ENCODE results near the gene TSPAN13.

The TSPAN13 gene

DNA sequence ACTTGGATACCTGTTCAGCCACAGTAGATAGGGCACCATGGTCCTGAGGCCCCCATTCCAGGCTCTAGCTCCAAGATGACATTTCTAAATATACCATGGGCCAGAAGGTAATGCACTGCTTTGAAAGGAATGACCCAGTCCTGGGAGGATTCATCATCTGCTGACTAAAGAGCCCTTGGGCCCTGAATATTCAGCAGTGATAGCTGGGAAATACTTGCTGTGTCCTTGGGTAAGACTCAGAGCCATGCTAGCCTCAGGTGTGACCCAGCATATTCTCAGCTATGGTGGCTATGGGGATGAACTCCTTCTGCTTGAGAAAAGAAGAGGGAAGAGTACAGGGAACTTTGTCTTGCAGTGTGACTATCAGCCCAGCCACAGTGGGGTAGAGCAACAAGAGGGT, 72.5 kb downstream of the TSPAN13 start:
- H3K4me3 ChIP-seq (ENCODE audit: low read depth, low read length), result no peak overlapping the region
- no peak for DNase-seq (ENCODE audit: low read depth)
- TF ChIP-seq, protein P1, sequence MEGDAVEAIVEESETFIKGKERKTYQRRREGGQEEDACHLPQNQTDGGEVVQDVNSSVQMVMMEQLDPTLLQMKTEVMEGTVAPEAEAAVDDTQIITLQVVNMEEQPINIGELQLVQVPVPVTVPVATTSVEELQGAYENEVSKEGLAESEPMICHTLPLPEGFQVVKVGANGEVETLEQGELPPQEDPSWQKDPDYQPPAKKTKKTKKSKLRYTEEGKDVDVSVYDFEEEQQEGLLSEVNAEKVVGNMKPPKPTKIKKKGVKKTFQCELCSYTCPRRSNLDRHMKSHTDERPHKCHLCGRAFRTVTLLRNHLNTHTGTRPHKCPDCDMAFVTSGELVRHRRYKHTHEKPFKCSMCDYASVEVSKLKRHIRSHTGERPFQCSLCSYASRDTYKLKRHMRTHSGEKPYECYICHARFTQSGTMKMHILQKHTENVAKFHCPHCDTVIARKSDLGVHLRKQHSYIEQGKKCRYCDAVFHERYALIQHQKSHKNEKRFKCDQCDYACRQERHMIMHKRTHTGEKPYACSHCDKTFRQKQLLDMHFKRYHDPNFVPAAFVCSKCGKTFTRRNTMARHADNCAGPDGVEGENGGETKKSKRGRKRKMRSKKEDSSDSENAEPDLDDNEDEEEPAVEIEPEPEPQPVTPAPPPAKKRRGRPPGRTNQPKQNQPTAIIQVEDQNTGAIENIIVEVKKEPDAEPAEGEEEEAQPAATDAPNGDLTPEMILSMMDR (conservative IDR thresholded peaks at IDR 0.05; ENCODE audit: low read depth, low read length), result no peak

DNA sequence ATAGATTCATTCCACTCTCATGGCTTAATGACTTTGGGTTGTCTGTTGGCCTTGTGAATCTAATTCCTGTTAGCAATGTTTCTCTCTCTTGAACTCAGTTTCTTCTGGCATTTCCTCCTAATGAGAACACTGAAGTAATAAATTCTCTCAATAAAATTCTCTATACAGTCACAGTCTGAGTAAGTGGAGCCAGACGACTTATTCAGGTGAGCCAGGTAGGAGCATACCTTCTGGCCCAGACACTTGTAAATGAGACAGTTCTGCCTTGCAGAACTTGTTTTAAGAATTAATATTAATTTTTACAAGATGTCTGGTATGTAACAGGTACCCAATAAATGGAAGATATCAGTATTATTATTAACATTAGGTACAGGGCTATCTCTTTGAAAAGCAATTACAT, 79.8 kb downstream of the TSPAN13 start:
- DNase-seq (ENCODE audit: low read depth), result no peak
- TF ChIP-seq, protein P1 (conservative IDR thresholded peaks at IDR 0.05; ENCODE audit: low read depth, low read length), result no peak
- H3K4me3 ChIP-seq (ENCODE audit: low read depth, low read length), result no peak overlapping the region

All from choroid plexus epithelial cell (primary cell).